H9 (cell line): ENCODE measurements around the gene COX6B2. TPM values are rescaled to one million over a fixed set of nuclear protein-coding genes. Genes with fewer than 3 reads are reported as not detected.

ENCODE experiments used
- DNase-seq: peaks from one replicate; pipeline ENCODE4 v3.0.0-alpha.2; 2017
- H2AFZ ChIP-seq: one replicate; pipeline ENCODE4 v1.6.1; 2013; ENCODE audit warnings: mild to moderate bottlenecking, low read length, control low read depth, moderate library complexity
- H2AK5ac ChIP-seq: 2 replicates; pipeline ENCODE4 v1.6.1; 2013; ENCODE audit warnings: low read length, control low read depth, mixed read lengths; ENCODE audit not compliant: insufficient read length
- H2BK120ac ChIP-seq: one replicate; pipeline ENCODE4 v1.6.1; 2013; ENCODE audit warnings: low read depth, mild to moderate bottlenecking, low read length, control low read depth, inconsistent platforms; ENCODE audit not compliant: poor library complexity, severe bottlenecking
- H2BK12ac ChIP-seq: 2 replicates; pipeline ENCODE4 v1.6.1; 2013; ENCODE audit warnings: low read length, control low read depth, mixed read lengths, low read depth; ENCODE audit not compliant: insufficient read length
- H2BK15ac ChIP-seq: 2 replicates; pipeline ENCODE4 v1.6.1; 2013; ENCODE audit warnings: low read depth, low read length, control low read depth
- H2BK20ac ChIP-seq: one replicate; pipeline ENCODE4 v1.6.1; 2013; ENCODE audit warnings: low read depth, mild to moderate bottlenecking, low read length, control low read depth, inconsistent platforms; ENCODE audit not compliant: poor library complexity, severe bottlenecking
- H2BK5ac ChIP-seq: 2 replicates; pipeline ENCODE4 v1.6.1; 2013; ENCODE audit warnings: low read length, control low read depth, mixed read lengths; ENCODE audit not compliant: insufficient read length
- H3K14ac ChIP-seq: 2 replicates; pipeline ENCODE4 v1.6.1; 2013; ENCODE audit warnings: low read length, control low read depth; ENCODE audit not compliant: insufficient read depth
- H3K18ac ChIP-seq: 2 replicates; pipeline ENCODE4 v1.6.1; 2013; ENCODE audit warnings: low read depth, mild to moderate bottlenecking, mixed read lengths, low read length, control low read depth; ENCODE audit not compliant: insufficient read length
- H3K23ac ChIP-seq: 2 replicates; pipeline ENCODE4 v1.6.1; 2013; ENCODE audit warnings: low read length, control low read depth, mixed read lengths, low read depth; ENCODE audit not compliant: insufficient read length
- H3K23me2 ChIP-seq: 2 replicates; pipeline ENCODE4 v1.6.1; 2013; ENCODE audit warnings: low read depth, mild to moderate bottlenecking, mixed read lengths, low read length, control low read depth; ENCODE audit not compliant: insufficient read length, poor library complexity, severe bottlenecking
- H3K27ac ChIP-seq: 2 replicates; pipeline ENCODE4 v1.5.1; 2013; ENCODE audit warnings: low read length, control low read depth, mixed read lengths, low read depth; ENCODE audit not compliant: insufficient read length
- H3K27me3 ChIP-seq: 2 replicates; pipeline ENCODE4 v1.6.1; 2013; ENCODE audit warnings: low read length, control low read depth, inconsistent platforms; ENCODE audit not compliant: insufficient read depth
- H3K4ac ChIP-seq: 2 replicates; pipeline ENCODE4 v1.6.1; 2013; ENCODE audit warnings: low read depth, mild to moderate bottlenecking, control low read depth, inconsistent platforms, low read length, moderate library complexity
- H3K4me1 ChIP-seq: 2 replicates; pipeline ENCODE4 v1.6.1; 2013; ENCODE audit warnings: low read length, control low read depth, inconsistent platforms; ENCODE audit not compliant: insufficient read depth
- H3K4me2 ChIP-seq: 2 replicates; pipeline ENCODE4 v1.6.1; 2013; ENCODE audit warnings: low read length, control low read depth, mixed read lengths; ENCODE audit not compliant: insufficient read length, insufficient read depth
- H3K56ac ChIP-seq: 2 replicates; pipeline ENCODE4 v1.6.1; 2013; ENCODE audit warnings: low read depth, mild to moderate bottlenecking, mixed read lengths, low read length, control low read depth; ENCODE audit not compliant: insufficient read length
- H3K79me1 ChIP-seq: 2 replicates; pipeline ENCODE4 v1.6.1; 2013; ENCODE audit warnings: low read depth, mild to moderate bottlenecking, moderate library complexity, low read length, control low read depth, inconsistent platforms; ENCODE audit not compliant: insufficient read depth, poor library complexity, severe bottlenecking
- H3K79me2 ChIP-seq: 2 replicates; pipeline ENCODE4 v1.6.1; 2013; ENCODE audit warnings: low read length, control low read depth, inconsistent platforms; ENCODE audit not compliant: insufficient read depth
- H3K9ac ChIP-seq: 2 replicates; pipeline ENCODE4 v1.6.1; 2013; ENCODE audit warnings: low read length, control low read depth, mixed read lengths; ENCODE audit not compliant: insufficient read length; ENCODE audit errors: extremely low read depth
- H3K9me3 ChIP-seq: one replicate; pipeline ENCODE4 v1.6.1; 2013; ENCODE audit warnings: low read depth, low read length, inconsistent platforms; ENCODE audit not compliant: control insufficient read depth
- H3T11ph ChIP-seq: one replicate; pipeline ENCODE4 v1.6.1; 2013; ENCODE audit warnings: mild to moderate bottlenecking, low read length, control low read depth, inconsistent platforms
- H4K20me1 ChIP-seq: one replicate; pipeline ENCODE4 v1.6.1; 2013; ENCODE audit not compliant: control insufficient read depth, insufficient read length, insufficient read depth
- H4K5ac ChIP-seq: 2 replicates; pipeline ENCODE4 v1.6.1; 2013; ENCODE audit warnings: low read depth, mild to moderate bottlenecking, mixed read lengths, low read length, control low read depth; ENCODE audit not compliant: insufficient read length
- H4K8ac ChIP-seq: replicated peaks from 2 replicates; pipeline ENCODE4 v1.6.1; 2013; ENCODE audit warnings: low read length, control low read depth, mixed read lengths, low read depth; ENCODE audit not compliant: insufficient read length
- H4K91ac ChIP-seq: 2 replicates; pipeline ENCODE4 v1.6.1; 2013; ENCODE audit warnings: low read depth, mild to moderate bottlenecking, moderate library complexity, mixed read lengths, low read length, control low read depth; ENCODE audit not compliant: insufficient read length
- H3K27ac Mint-ChIP-seq, 3 experiments: 2 replicates in 2 of 3; 3 replicates in 1 of 3; pipeline ENCODE4 v1.8.0; 2020 to 2021; ENCODE audit warnings: mixed read lengths in 3 of 3, mild to moderate bottlenecking in 1 of 3, moderate library complexity in 1 of 3
- H3K27me3 Mint-ChIP-seq: 2 replicates; pipeline ENCODE4 v1.8.0; 2021; ENCODE audit warnings: low read depth, mild to moderate bottlenecking, moderate library complexity, mixed read lengths
- H3K36me3 Mint-ChIP-seq, 3 experiments: 2 replicates in 2 of 3; 3 replicates in 1 of 3; pipeline ENCODE4 v1.8.0; 2020 to 2021; ENCODE audit warnings: low read depth in 3 of 3, mixed read lengths in 3 of 3; ENCODE audit not compliant: insufficient read depth in 1 of 3
- H3K4me1 Mint-ChIP-seq, 2 experiments: 2 replicates each; pipeline ENCODE4 v1.8.0; 2020; ENCODE audit warnings: mixed read lengths in 2 of 2
- H3K4me3 Mint-ChIP-seq, 2 experiments: 2 replicates in 1 of 2; 3 replicates in 1 of 2; pipeline ENCODE4 v1.8.0; 2020 to 2021; ENCODE audit warnings: mild to moderate bottlenecking in 2 of 2, mixed read lengths in 2 of 2, moderate library complexity in 1 of 2
- H3K9me3 Mint-ChIP-seq, 2 experiments: 2 replicates in 1 of 2; 3 replicates in 1 of 2; pipeline ENCODE4 v1.8.0; 2020; ENCODE audit warnings: mild to moderate bottlenecking in 2 of 2, mixed read lengths in 2 of 2, moderate library complexity in 1 of 2
- CTCF ChIP-seq: fragments of 200-600 bp; sonication (generic); conservative IDR thresholded peaks from 3 replicates; pipeline ENCODE4 v1.8.0; 2021; ENCODE audit warnings: antibody characterized with exemption, mild to moderate bottlenecking
- WGBS: extraction: QIAGEN DNeasy Blood & Tissue Kit; methylation state at CpG from one replicate; pipeline ENCODE4 v1.1.7; 2013; ENCODE audit warnings: missing lambda C conversion rate, low lambda C conversion rate, mixed read lengths; ENCODE audit not compliant: insufficient read length; ENCODE audit errors: extremely low coverage; 5-methylcytosine and 5-hydroxymethylcytosine counted together
- total RNA-seq: library from RNA; stranded (reverse); gene quantifications from 2 replicates; pipeline ENCODE4 v1.2.1, GENCODE V29; 2021

COX6B2 gene
- total RNA-seq, 1 experiment from 2014 or later: 4.0 TPM

GRCh38 chr19:55398200-55398925 is 43.8 kb upstream of the COX6B2 start:
- Histone ChIP-seq H3K79me2 (no peaks in the 10 kb centered on the region), H3K18ac (no peak overlapping the region), H3K9ac (no peak overlapping the region), H3T11ph (no peak overlapping the region), H3K4ac (no peak overlapping the region), H4K5ac (no peak overlapping the region), H2BK12ac (no peak overlapping the region), H4K20me1 (no peaks in the 10 kb centered on the region), H3K56ac (no peak overlapping the region), H3K27me3 (no peaks in the 10 kb centered on the region), H3K4me2 (no peak overlapping the region), H3K9me3 (no peaks in the 10 kb centered on the region), H4K91ac (no peak overlapping the region), H2BK5ac (no peak overlapping the region), H2AK5ac (no peak overlapping the region), H3K79me1 (no peaks in the 10 kb centered on the region), H2AFZ (no peak overlapping the region), H2BK15ac (no peak overlapping the region), H2BK120ac (no peak overlapping the region), H3K23ac (no peak overlapping the region), H3K14ac (no peak overlapping the region), H3K23me2 (no peaks in the 10 kb centered on the region), H3K4me1 (no peaks in the 10 kb centered on the region; the same call in 1 of the 2 replicates), H3K27ac (no peak overlapping the region), H4K8ac (no peak overlapping the region), H2BK20ac (no peak overlapping the region)
- no peaks in the 10 kb centered on the region for H3K9me3 Mint-ChIP-seq
- H3K4me1 Mint-ChIP-seq: peaks cover 9 to 22% of the 10 kb centered on the region in 2 experiments
- H3K27me3 Mint-ChIP-seq: peaks cover 8% of the 10 kb centered on the region
- TF ChIP-seq CTCF: no peak
- H3K4me3 Mint-ChIP-seq: peak overlapping the region in 1 of 2 experiments; percentile 45; a peak in 1 of 5 replicates
- no CpG with 5 or more reads among the region's 12 CpGs for WGBS
- peak overlapping the region in 1 of 3 experiments; percentile 96; a peak in 1 of 7 replicates for H3K27ac Mint-ChIP-seq
- H3K36me3 Mint-ChIP-seq: peaks cover 21 to 29% (median 25%) of the 10 kb centered on the region in 3 experiments; a peak in 6 of 7 replicates
- no peak for DNase-seq
